ENCODE data around the gene ANGPT4. TPM values are rescaled to one million over a fixed set of nuclear protein-coding genes. Genes with fewer than 3 reads are reported as not detected.

ANGPT4 gene
- total and polyA plus RNA-seq, 10 donors: 0.03 to 0.06 TPM; not detected in 8

DNA sequence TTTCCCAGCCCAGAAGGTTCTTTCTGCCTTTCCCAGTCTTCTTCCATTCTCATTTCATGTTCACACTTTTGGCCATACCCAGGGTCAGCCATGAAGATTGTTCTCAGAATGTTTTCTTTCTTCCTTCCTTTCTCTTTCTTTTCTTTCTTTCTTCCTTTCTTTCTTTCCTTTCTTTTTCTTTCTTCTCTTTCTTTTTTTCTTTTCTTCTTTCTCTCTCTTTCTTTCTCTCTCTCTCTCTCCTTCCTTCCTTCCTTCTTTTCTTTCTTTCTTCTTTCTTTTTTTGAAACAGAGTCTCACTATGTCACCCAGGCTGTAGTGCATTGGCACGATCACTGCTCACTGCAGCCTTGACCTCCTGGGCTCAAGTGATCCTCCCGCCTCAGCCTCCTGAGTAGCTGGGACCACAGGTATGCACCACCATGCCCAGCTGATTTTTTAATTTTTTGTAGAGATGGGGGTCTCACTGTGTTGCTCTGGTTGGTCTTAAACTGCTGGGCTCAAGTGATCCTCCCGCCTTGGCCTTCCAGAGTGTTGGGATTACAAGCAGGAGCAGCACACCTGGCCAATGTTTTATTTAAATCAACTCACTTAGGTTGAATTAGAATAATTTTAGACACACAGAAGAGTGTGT, 95.7 kb downstream of the ANGPT4 start:
- peaks cover 0 to 9% (median 0%) of the 10 kb centered on the region in 7 donors for H3K27me3 ChIP-seq (replicated peaks in 1 of 7)
- intact Hi-C loops (cut with DNase I; ENCODE audit: low total_unique reads): loop anchor here (5.0 kb wide), 1 partner anchor 392 kb away; no protein-coding TSS in a partner anchor
- DNase-seq: no peak

More for the DNA sequence above, 95.7 kb downstream of the ANGPT4 start:
- Histone ChIP-seq H3K4me3 (no peak overlapping the region), H3K36me3 (no peaks in the 10 kb centered on the region), H3K9me3 (no peaks in the 10 kb centered on the region), H3K27ac (no peak overlapping the region), H3K4me1 (peaks cover 0 to 6% (median 3%) of the 10 kb centered on the region in 6 donors)
- 90 to 98% (median 92%) methylated on average over 3 of the region's 3 CpGs for WGBS, 5 donors
- TF ChIP-seq POLR2AphosphoS5 (IDR thresholded peaks at IDR 0.05) (no peak), POLR2A (IDR thresholded peaks at IDR 0.05) (no peak), CTCF (IDR thresholded peaks at IDR 0.05 in 8 of 11, conservative IDR thresholded peaks at IDR 0.05 in 3 of 11) (no peak)

Other genes with a start within 250 kb of the ANGPT4 start
- under 1 TPM in 1 of 7 donors, not detected in 6; 0.09 TPM for gene SCRT2, start 240.5 kb downstream of the ANGPT4 start, total RNA-seq
- gene SCRT2, start 240.5 kb downstream of the ANGPT4 start, polyA plus RNA-seq: not detected
- under 1 TPM in 4 of 7 donors, not detected in 3; 0.17 to 0.44 (median 0.27) TPM for gene SLC52A3, start 147.8 kb downstream of the ANGPT4 start, total RNA-seq
- gene SLC52A3, start 147.8 kb downstream of the ANGPT4 start, polyA plus RNA-seq: under 1 TPM; 0.03 to 0.08 (median 0.04) TPM
- gene FAM110A, start 82.6 kb downstream of the ANGPT4 start, total RNA-seq: 10 to 100 TPM; 19.7 to 32.0 (median 25.7) TPM
- gene FAM110A, start 82.6 kb downstream of the ANGPT4 start, polyA plus RNA-seq: 10 to 100 TPM; 11.3 to 21.0 (median 12.5) TPM
- gene RSPO4, start 86.0 kb upstream of the ANGPT4 start, total RNA-seq: under 1 TPM in 2 of 7 donors, not detected in 5; 0.20 to 0.32 TPM
- gene RSPO4, start 86.0 kb upstream of the ANGPT4 start, polyA plus RNA-seq: under 1 TPM in 2 of 3 donors, not detected in 1; 0.02 to 0.09 TPM
- gene PSMF1, start 202.3 kb upstream of the ANGPT4 start, total RNA-seq: 100 to 1,000 TPM; 110 to 169 (median 134) TPM
- 10 to 100 TPM; 25.7 to 49.2 (median 38.7) TPM for gene PSMF1, start 202.3 kb upstream of the ANGPT4 start, polyA plus RNA-seq

Measured in spleen (tissue), 11 donors.